HEK293 (cell line): ENCODE results near the gene TMEM140.

Experiments used
- CTCF ChIA-PET: fragments of 350-600 bp; formaldehyde crosslinking; extraction: SDS; loops from one replicate; lab custom pipeline; 2021; ENCODE audit warnings: antibody characterized with exemption; lab: Yijun Ruan, JAX
- POLR2A ChIA-PET: fragments of 300-600 bp; formaldehyde crosslinking; extraction: SDS; loops from one replicate; lab custom pipeline; 2020; ENCODE audit warnings: antibody characterized with exemption, inconsistent platforms; lab: Yijun Ruan, JAX
- H3K27ac ChIP-seq: fragments of 200-500 bp; sonication (Bioruptor generic); 2 replicates; pipeline ENCODE4 v1.5.1; 2014; ENCODE audit warnings: low read depth, low read length, control low read depth, inconsistent platforms; ENCODE audit errors: extremely low read depth
- H3K36me3 ChIP-seq, 2 experiments: fragments of 200-500 bp in 1 of 2; sonication (Bioruptor generic) in 1 of 2; 1 replicate in 1 of 2; 2 replicates in 1 of 2; pipeline ENCODE4 v1.5.1; 2014 to 2017; ENCODE audit warnings: inconsistent platforms in 2 of 2, low read length in 2 of 2; ENCODE audit not compliant: control insufficient read depth in 2 of 2, insufficient read depth in 1 of 2
- H3K4me1 ChIP-seq: fragments of 200-500 bp; sonication (Bioruptor generic); 2 replicates; pipeline ENCODE4 v1.5.1; 2014; ENCODE audit warnings: mild to moderate bottlenecking, low read length, inconsistent platforms; ENCODE audit not compliant: control insufficient read depth, insufficient read depth
- H3K4me3 ChIP-seq: 2 replicates; pipeline ENCODE4 v1.5.1; 2011; ENCODE audit warnings: low read depth, mild to moderate bottlenecking, control low read depth, low read length, moderate library complexity
- H3K9me3 ChIP-seq: fragments of 200-500 bp; sonication (Bioruptor generic); 2 replicates; pipeline ENCODE4 v1.5.1; 2014; ENCODE audit warnings: low read depth, low read length, inconsistent platforms; ENCODE audit not compliant: control insufficient read depth, insufficient read depth
- BCL11B ChIP-seq: fragments of 450-650 bp; formaldehyde crosslinking; IDR thresholded peaks from 2 replicates; pipeline ENCODE4 v1.5.1; 2016; ENCODE audit warnings: low read depth, missing biosample characterization, missing genetic modification characterization
- HOXC10 ChIP-seq: sonication (generic); formaldehyde crosslinking; IDR thresholded peaks from 2 replicates; pipeline ENCODE4 v1.8.1; 2023; ENCODE audit warnings: mild to moderate bottlenecking, missing genetic modification reagents
- KLF16 ChIP-seq: fragments of 450-650 bp; formaldehyde crosslinking; IDR thresholded peaks from 2 replicates; pipeline ENCODE4 v1.5.1; 2017; ENCODE audit warnings: missing biosample characterization, missing genetic modification characterization
- KLF17 ChIP-seq: fragments of 450-650 bp; formaldehyde crosslinking; IDR thresholded peaks from 2 replicates; pipeline ENCODE4 v1.5.1; 2016; ENCODE audit warnings: missing biosample characterization, missing genetic modification characterization
- OSR2 ChIP-seq: fragments of 450-650 bp; formaldehyde crosslinking; IDR thresholded peaks from 2 replicates; pipeline ENCODE4 v1.5.1; 2016; ENCODE audit warnings: missing biosample characterization, missing genetic modification characterization
- PATZ1 ChIP-seq: fragments of 450-650 bp; formaldehyde crosslinking; IDR thresholded peaks from 2 replicates; pipeline ENCODE4 v1.5.1; 2016; ENCODE audit warnings: missing biosample characterization, missing genetic modification characterization
- TCF7L2 ChIP-seq: IDR thresholded peaks from 2 replicates; pipeline ENCODE4 v1.6.1; 2011; ENCODE audit warnings: low read depth, mild to moderate bottlenecking, inconsistent platforms, low read length, moderate library complexity, borderline replicate concordance
- ZEB2 ChIP-seq: fragments of 450-650 bp; formaldehyde crosslinking; IDR thresholded peaks from 2 replicates; pipeline ENCODE4 v1.5.1; 2016; ENCODE audit warnings: missing biosample characterization, missing genetic modification characterization
- ZNF148 ChIP-seq: fragments of 450-650 bp; formaldehyde crosslinking; IDR thresholded peaks from 2 replicates; pipeline ENCODE4 v1.5.0; 2017; ENCODE audit warnings: missing biosample characterization, missing genetic modification characterization, borderline replicate concordance
- ZNF280C ChIP-seq: fragments of 450-650 bp; formaldehyde crosslinking; IDR thresholded peaks from 2 replicates; pipeline ENCODE4 v1.5.1; 2016; ENCODE audit warnings: missing biosample characterization, missing genetic modification characterization
- ZNF324 ChIP-seq: fragments of 450-650 bp; formaldehyde crosslinking; IDR thresholded peaks from 2 replicates; pipeline ENCODE4 v1.5.1; 2016; ENCODE audit warnings: missing biosample characterization, missing genetic modification characterization
- ZNF394 ChIP-seq: fragments of 450-650 bp; formaldehyde crosslinking; IDR thresholded peaks from 2 replicates; pipeline ENCODE4 v1.5.1; 2016; ENCODE audit warnings: missing biosample characterization, missing genetic modification characterization, mild to moderate bottlenecking, moderate library complexity, borderline replicate concordance
- ZNF426 ChIP-seq: fragments of 450-650 bp; formaldehyde crosslinking; IDR thresholded peaks from 2 replicates; pipeline ENCODE4 v1.5.1; 2017; ENCODE audit warnings: missing biosample characterization, missing genetic modification characterization, mild to moderate bottlenecking, inconsistent platforms, moderate library complexity
- ZNF433 ChIP-seq: fragments of 450-650 bp; formaldehyde crosslinking; IDR thresholded peaks from 2 replicates; pipeline ENCODE4 v1.5.1; 2016; ENCODE audit warnings: missing biosample characterization, missing genetic modification characterization, low read depth
- ZNF473 ChIP-seq: fragments of 450-650 bp; formaldehyde crosslinking; IDR thresholded peaks from 2 replicates; pipeline ENCODE4 v1.5.1; 2017; ENCODE audit warnings: missing biosample characterization, missing genetic modification characterization
- ZNF521 ChIP-seq: fragments of 450-650 bp; formaldehyde crosslinking; IDR thresholded peaks from 2 replicates; pipeline ENCODE4 v1.5.1; 2017; ENCODE audit warnings: missing biosample characterization, mild to moderate bottlenecking, missing genetic modification characterization
- ZNF544 ChIP-seq: fragments of 450-650 bp; formaldehyde crosslinking; IDR thresholded peaks from 2 replicates; pipeline ENCODE4 v1.5.0; 2017; ENCODE audit warnings: missing biosample characterization, missing genetic modification characterization
- ZNF704 ChIP-seq: fragments of 450-650 bp; formaldehyde crosslinking; IDR thresholded peaks from 2 replicates; pipeline ENCODE4 v1.5.1; 2016; ENCODE audit warnings: missing biosample characterization, missing genetic modification characterization
- ZNF837 ChIP-seq: fragments of 450-650 bp; formaldehyde crosslinking; IDR thresholded peaks from 2 replicates; pipeline ENCODE4 v1.5.1; 2016; ENCODE audit warnings: missing biosample characterization, missing genetic modification characterization
- TF ChIP-seq, protein P1 (sequence below): fragments of 450-650 bp; formaldehyde crosslinking; IDR thresholded peaks from 2 replicates; pipeline ENCODE4 v1.5.1; 2016; ENCODE audit warnings: missing biosample characterization, missing genetic modification characterization

The TMEM140 gene

GRCh38 chr7:135185471-135186260 lies 37.8 kb downstream of the TMEM140 start:
- TF ChIP-seq PATZ1 (tag by site-specific recombination) (no peak), KLF16 (tag by site-specific recombination) (no peak), TCF7L2 (no peak), ZNF394 (no peak), ZEB2 (no peak), HOXC10 (CRISPR knock-in tag) (no peak), ZNF426 (tag by site-specific recombination) (no peak), ZNF837 (tag by site-specific recombination) (no peak), ZNF324 (no peak), ZNF433 (tag by site-specific recombination) (no peak), OSR2 (no peak), ZNF148 (no peak), ZNF280C (tag by site-specific recombination) (no peak), ZNF704 (tag by site-specific recombination) (no peak), BCL11B (tag by site-specific recombination) (no peak), KLF17 (no peak), ZNF544 (tag by site-specific recombination) (no peak), ZNF473 (tag by site-specific recombination) (no peak), ZNF521 (no peak)
- TF ChIP-seq, protein P1, sequence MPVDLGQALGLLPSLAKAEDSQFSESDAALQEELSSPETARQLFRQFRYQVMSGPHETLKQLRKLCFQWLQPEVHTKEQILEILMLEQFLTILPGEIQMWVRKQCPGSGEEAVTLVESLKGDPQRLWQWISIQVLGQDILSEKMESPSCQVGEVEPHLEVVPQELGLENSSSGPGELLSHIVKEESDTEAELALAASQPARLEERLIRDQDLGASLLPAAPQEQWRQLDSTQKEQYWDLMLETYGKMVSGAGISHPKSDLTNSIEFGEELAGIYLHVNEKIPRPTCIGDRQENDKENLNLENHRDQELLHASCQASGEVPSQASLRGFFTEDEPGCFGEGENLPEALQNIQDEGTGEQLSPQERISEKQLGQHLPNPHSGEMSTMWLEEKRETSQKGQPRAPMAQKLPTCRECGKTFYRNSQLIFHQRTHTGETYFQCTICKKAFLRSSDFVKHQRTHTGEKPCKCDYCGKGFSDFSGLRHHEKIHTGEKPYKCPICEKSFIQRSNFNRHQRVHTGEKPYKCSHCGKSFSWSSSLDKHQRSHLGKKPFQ (tag by site-specific recombination) = no peak
- Histone ChIP-seq H3K4me1 (no peaks in the 10 kb centered on the region), H3K27ac (no peak overlapping the region), H3K36me3 (peaks cover 0 to 69% of the 10 kb centered on the region in 2 experiments; a peak in 1 of 3 replicates), H3K4me3 (no peak overlapping the region), H3K9me3 (no peaks in the 10 kb centered on the region)
- POLR2A ChIA-PET = no interaction called here
- CTCF ChIA-PET = interaction anchor here (0.5 to 0.7 kb wide), 2 partner anchors 15 to 441 kb away, joined by 3 read pairs; partner anchors contain the start of gene CYREN
